Endothelial cell of umbilical vein (primary cell): ENCODE data around the gene GPR162. TPM values are rescaled to one million over a fixed set of nuclear protein-coding genes. Genes with fewer than 3 reads are reported as not detected.

Source experiments
- BruUV-seq: library from RNA; stranded (reverse); fragments of 400-500 nt; replicated peaks from 2 replicates; lab custom pipeline; 2021; lab: Mats Ljungman, UMichigan
- CTCF ChIA-PET: fragments of 300-600, 350-600 bp; sonication (Branson Sonifier 250); formaldehyde crosslinking; loops from one replicate; lab custom pipeline; 2021; ENCODE audit warnings: antibody characterized with exemption, inconsistent platforms; lab: Charles Lee
- POLR2A ChIA-PET: fragments of 300-600, 350-600 bp; sonication (Branson Sonifier 250); formaldehyde crosslinking; loops from one replicate; lab custom pipeline; 2021; ENCODE audit warnings: antibody characterized with exemption, inconsistent platforms; lab: Charles Lee
- DNase-seq: peaks from one replicate; pipeline ENCODE4 v3.0.0-alpha.2; 2011; ENCODE audit warnings: low read depth, low spot score
- FAIRE-seq: peaks from 2 replicates; lab custom pipeline; 2011; peaks lifted over from hg19 to GRCh38; lab: Jason Lieb, UNC
- H2AFZ ChIP-seq: 2 replicates; pipeline ENCODE4 v1.6.0; 2012; ENCODE audit warnings: low read depth, low read length, control low read depth, inconsistent platforms
- H3K27ac ChIP-seq: 2 replicates; pipeline ENCODE4 v1.5.1; 2011; ENCODE audit warnings: low read depth, mild to moderate bottlenecking, control low read depth, low read length, moderate library complexity; ENCODE audit not compliant: insufficient read depth
- H3K27me3 ChIP-seq, 2 experiments: 2 replicates each; pipeline versions ENCODE4 v1.6.0 to v1.6.1; 2011; ENCODE audit warnings: low read length in 2 of 2, mixed read lengths in 1 of 2; ENCODE audit not compliant: control insufficient read depth in 2 of 2, insufficient read depth in 2 of 2
- H3K36me3 ChIP-seq, 2 experiments: 2 replicates in 1 of 2; 3 replicates in 1 of 2; pipeline ENCODE4 v1.5.1; 2011; ENCODE audit warnings: low read length in 2 of 2, mild to moderate bottlenecking in 1 of 2, moderate library complexity in 1 of 2; ENCODE audit not compliant: control insufficient read depth in 2 of 2, insufficient read depth in 2 of 2; ENCODE audit errors: extremely low read depth in 1 of 2
- H3K4me1 ChIP-seq: 3 replicates; pipeline ENCODE4 v1.5.1; 2011; ENCODE audit warnings: mild to moderate bottlenecking, low read length; ENCODE audit not compliant: control insufficient read depth, insufficient read depth; ENCODE audit errors: extremely low read depth
- H3K4me2 ChIP-seq: 2 replicates; pipeline ENCODE4 v1.6.1; 2011; ENCODE audit warnings: low read length, control low read depth, mixed read lengths; ENCODE audit not compliant: insufficient read depth
- H3K4me3 ChIP-seq, 3 experiments: fragments of 200-600 bp in 1 of 3; sonication (generic), shearing (Covaris generic) in 1 of 3; replicated peaks in 1 of 3; 2 replicates each; pipeline ENCODE4 v1.5.1; 2011 to 2016; ENCODE audit warnings: control low read depth in 3 of 3, low read length in 3 of 3, mild to moderate bottlenecking in 2 of 3, inconsistent platforms in 1 of 3, low read depth in 1 of 3, moderate library complexity in 1 of 3; ENCODE audit not compliant: insufficient read depth in 1 of 3
- H3K79me2 ChIP-seq: 2 replicates; pipeline ENCODE4 v1.6.0; 2012; ENCODE audit warnings: low read length, inconsistent platforms; ENCODE audit not compliant: control insufficient read depth, insufficient read depth
- H3K9ac ChIP-seq: replicated peaks from 2 replicates; pipeline ENCODE3; 2011; ENCODE audit warnings: low read length, control low read depth; ENCODE audit not compliant: insufficient read depth; ENCODE audit errors: extremely low read depth
- H3K9me1 ChIP-seq: replicated peaks from 3 replicates; pipeline ENCODE4 v1.6.0; 2011; ENCODE audit warnings: mild to moderate bottlenecking, low read length; ENCODE audit not compliant: control insufficient read depth, insufficient read depth; ENCODE audit errors: extremely low read depth
- H3K9me3 ChIP-seq: replicated peaks from 2 replicates; pipeline ENCODE4 v1.5.1; 2012; ENCODE audit warnings: low read length, inconsistent platforms; ENCODE audit not compliant: control insufficient read depth, insufficient read depth
- H4K20me1 ChIP-seq: replicated peaks from 2 replicates; pipeline ENCODE3; 2011; ENCODE audit warnings: mild to moderate bottlenecking, low read length; ENCODE audit not compliant: control insufficient read depth, insufficient read depth; ENCODE audit errors: extremely low read depth
- EZH2 ChIP-seq: IDR thresholded peaks from 2 replicates; pipeline ENCODE4 v1.6.1; 2012; ENCODE audit warnings: borderline replicate concordance, low read depth, mild to moderate bottlenecking, moderate library complexity, low read length, inconsistent platforms; ENCODE audit not compliant: severe bottlenecking
- FOS ChIP-seq: IDR thresholded peaks from 2 replicates; pipeline ENCODE4 v1.6.1; 2011; ENCODE audit warnings: mild to moderate bottlenecking, low read length, moderate library complexity, borderline replicate concordance; ENCODE audit not compliant: insufficient read depth
- GATA2 ChIP-seq: IDR thresholded peaks from 2 replicates; pipeline ENCODE4 v1.7.0; 2011; ENCODE audit warnings: low read depth, mild to moderate bottlenecking, moderate library complexity, mixed read lengths, low read length; ENCODE audit not compliant: insufficient read length, insufficient read depth
- JUN ChIP-seq: IDR thresholded peaks from 2 replicates; pipeline ENCODE4 v1.6.1; 2011; ENCODE audit warnings: borderline replicate concordance, low read depth; ENCODE audit not compliant: insufficient read length, insufficient read depth
- MYC ChIP-seq: IDR thresholded peaks from one replicate; pipeline ENCODE4 v1.6.1; 2011; ENCODE audit warnings: mild to moderate bottlenecking, low read depth, low read length
- POLR2A ChIP-seq: IDR thresholded peaks from 2 replicates; pipeline ENCODE4 v1.6.1; 2012; ENCODE audit warnings: low read depth, mild to moderate bottlenecking, control low read depth, low read length
- POLR2AphosphoS5 ChIP-seq: IDR thresholded peaks from 2 replicates; pipeline ENCODE4 v1.6.1; 2012; ENCODE audit warnings: low read depth, mild to moderate bottlenecking, control low read depth, low read length, moderate library complexity; ENCODE audit not compliant: insufficient read depth
- dilution Hi-C: fragments of 300-500 bp; cut with MboI; formaldehyde crosslinking; loops from one replicate; pipeline ENCODE4 v1.15.0; 2019; ENCODE audit warnings: low sequenced_read_pairs; ENCODE audit not compliant: extremely low pct_ligation_motif_present
- intact Hi-C: fragments of 100-400 bp; cut with micrococcal nuclease; formaldehyde crosslinking; loops from one replicate; pipeline ENCODE4 v1.10.0; 2022
- polyA plus RNA-seq, 4 experiments: library from polyadenylated mRNA; depleted of rRNA in 3 of 4; stranded (reverse) in 3 of 4; unstranded in 1 of 4; fragments of >200 nt; gene quantifications; 2 replicates each; pipeline versions ENCODE4 v1.2.1 to v1.2.3, GENCODE V29; 2011 to 2012; ENCODE audit warnings: missing spikeins in 1 of 4
- total RNA-seq: library from RNA; stranded (reverse); gene quantifications from 2 replicates; pipeline ENCODE4 v1.2.3, GENCODE V29; 2021
- TF ChIP-seq, protein P1 (sequence below): IDR thresholded peaks from 2 replicates; pipeline ENCODE4 v1.6.1; 2011; ENCODE audit not compliant: insufficient read depth, insufficient read length
- TF ChIP-seq, protein P2 (sequence below), 2 donors: IDR thresholded peaks; 1 replicate in 1 of 2; 2 replicates in 1 of 2; pipeline ENCODE4 v1.5.1; 2011; ENCODE audit warnings: low read length in 2 of 2, mild to moderate bottlenecking in 2 of 2, moderate library complexity in 2 of 2, control low read depth in 1 of 2, inconsistent platforms in 1 of 2, low read depth in 1 of 2; ENCODE audit not compliant: insufficient read depth in 1 of 2; ENCODE audit errors: extremely low read depth in 1 of 2

The GPR162 gene
- total and polyA plus RNA-seq, 2 donors (not counting 3 experiments of a cell fraction or from before 2014, with no cell fraction given) = 9.7 to 13.7 TPM

DNA sequence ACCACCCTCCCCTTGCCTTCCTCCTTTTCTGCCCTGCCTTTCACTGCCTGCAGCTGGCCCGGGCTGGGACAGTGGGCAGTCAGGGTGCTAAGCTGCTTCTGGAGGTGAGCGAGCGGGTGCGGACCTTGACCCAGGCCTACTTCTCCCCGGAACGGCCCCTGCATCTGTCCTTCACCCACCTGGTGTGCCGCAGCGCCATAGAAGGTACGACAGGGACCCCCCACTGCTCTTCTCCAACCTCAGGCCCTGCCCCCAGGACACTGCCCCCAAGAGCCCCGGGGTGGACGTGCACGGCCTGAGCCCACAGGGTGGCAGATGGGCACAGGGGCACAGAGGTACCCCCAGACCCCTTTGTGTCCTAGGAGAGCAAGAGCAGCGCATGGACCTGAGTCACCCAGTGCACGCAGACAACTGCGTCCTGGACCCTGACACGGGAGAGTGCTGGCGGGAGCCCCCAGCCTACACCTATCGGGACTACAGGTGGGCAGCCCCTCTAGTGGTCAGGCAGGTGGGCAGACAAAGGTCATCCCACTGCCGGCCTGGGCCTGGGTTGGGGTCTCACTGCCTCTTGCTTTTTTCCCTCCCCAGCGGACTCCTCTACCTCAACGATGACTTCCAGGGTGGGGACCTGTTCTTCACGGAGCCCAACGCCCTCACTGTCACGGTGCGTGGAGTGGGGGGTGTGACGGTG lies 15.9 kb downstream of the GPR162 start:
- Histone ChIP-seq H3K9me1 (no peaks in the 10 kb centered on the region), H3K4me1 (no peaks in the 10 kb centered on the region), H3K27ac (no peak overlapping the region), H2AFZ (no peak overlapping the region), H3K36me3 (peaks cover 5 to 57% of the 10 kb centered on the region in 2 experiments), H3K79me2 (no peaks in the 10 kb centered on the region), H3K27me3 (no peaks in the 10 kb centered on the region), H4K20me1 (no peaks in the 10 kb centered on the region), H3K9me3 (no peaks in the 10 kb centered on the region), H3K4me3 (no peak overlapping the region), H3K9ac (no peak overlapping the region), H3K4me2 (no peak overlapping the region)
- FAIRE-seq (no peak), DNase-seq (no peak)
- dilution Hi-C loops (no loop called here), intact Hi-C loops (no loop called here)
- TF ChIP-seq JUN (no peak), FOS (no peak), MYC (no peak), EZH2 (no peak), POLR2A (no peak), GATA2 (no peak), POLR2AphosphoS5 (no peak)
- TF ChIP-seq, protein P1, sequence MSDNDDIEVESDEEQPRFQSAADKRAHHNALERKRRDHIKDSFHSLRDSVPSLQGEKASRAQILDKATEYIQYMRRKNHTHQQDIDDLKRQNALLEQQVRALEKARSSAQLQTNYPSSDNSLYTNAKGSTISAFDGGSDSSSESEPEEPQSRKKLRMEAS = no peak
- TF ChIP-seq, protein P2, sequence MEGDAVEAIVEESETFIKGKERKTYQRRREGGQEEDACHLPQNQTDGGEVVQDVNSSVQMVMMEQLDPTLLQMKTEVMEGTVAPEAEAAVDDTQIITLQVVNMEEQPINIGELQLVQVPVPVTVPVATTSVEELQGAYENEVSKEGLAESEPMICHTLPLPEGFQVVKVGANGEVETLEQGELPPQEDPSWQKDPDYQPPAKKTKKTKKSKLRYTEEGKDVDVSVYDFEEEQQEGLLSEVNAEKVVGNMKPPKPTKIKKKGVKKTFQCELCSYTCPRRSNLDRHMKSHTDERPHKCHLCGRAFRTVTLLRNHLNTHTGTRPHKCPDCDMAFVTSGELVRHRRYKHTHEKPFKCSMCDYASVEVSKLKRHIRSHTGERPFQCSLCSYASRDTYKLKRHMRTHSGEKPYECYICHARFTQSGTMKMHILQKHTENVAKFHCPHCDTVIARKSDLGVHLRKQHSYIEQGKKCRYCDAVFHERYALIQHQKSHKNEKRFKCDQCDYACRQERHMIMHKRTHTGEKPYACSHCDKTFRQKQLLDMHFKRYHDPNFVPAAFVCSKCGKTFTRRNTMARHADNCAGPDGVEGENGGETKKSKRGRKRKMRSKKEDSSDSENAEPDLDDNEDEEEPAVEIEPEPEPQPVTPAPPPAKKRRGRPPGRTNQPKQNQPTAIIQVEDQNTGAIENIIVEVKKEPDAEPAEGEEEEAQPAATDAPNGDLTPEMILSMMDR (IDR thresholded peaks at IDR 0.05; ENCODE audit: extremely low read depth in 1 of 2, insufficient read depth in 1 of 2, low read depth in 1 of 2, low read length in 2 of 2) = no peak
- BruUV-seq = no TSS peak
- ChIA-PET CTCF (interaction anchor here (1.0 kb wide), 1 partner anchor 100 kb away, joined by 3 read pairs; no protein-coding TSS in a partner anchor), POLR2A (no interaction called here)
